Endodermal cell (in vitro differentiated cells): ENCODE measurements around the gene ABCG4. TPM values are rescaled to one million over a fixed set of nuclear protein-coding genes. Genes with fewer than 3 reads are reported as not detected.

Experiments
- DNase-seq: peaks from one replicate; pipeline ENCODE4 v3.0.0-alpha.2; 2017
- H3K27ac ChIP-seq: 2 replicates; pipeline ENCODE4 v1.5.1; 2013; ENCODE audit warnings: mild to moderate bottlenecking, low read depth, low read length, moderate library complexity
- H3K27me3 ChIP-seq: 2 replicates; pipeline ENCODE4 v1.6.1; 2013; ENCODE audit warnings: mild to moderate bottlenecking, low read length, moderate library complexity; ENCODE audit not compliant: insufficient read depth, control insufficient read depth, poor library complexity, severe bottlenecking
- H3K36me3 ChIP-seq: 2 replicates; pipeline ENCODE4 v1.7.0; 2013; ENCODE audit warnings: mild to moderate bottlenecking, low read length, moderate library complexity; ENCODE audit not compliant: control insufficient read depth, insufficient read depth
- H3K4me1 ChIP-seq: one replicate; pipeline ENCODE4 v1.7.0; 2013; ENCODE audit warnings: low read length; ENCODE audit not compliant: control insufficient read depth, insufficient read depth
- H3K4me3 ChIP-seq: 2 replicates; pipeline ENCODE4 v1.5.1; 2013; ENCODE audit warnings: mild to moderate bottlenecking, low read length, moderate library complexity
- H3K9ac ChIP-seq: 2 replicates; pipeline ENCODE4 v1.6.1; 2013; ENCODE audit warnings: mild to moderate bottlenecking, low read length, moderate library complexity; ENCODE audit not compliant: poor library complexity, severe bottlenecking; ENCODE audit errors: extremely low read depth
- H3K9me3 ChIP-seq: 2 replicates; pipeline ENCODE4 v1.6.1; 2013; ENCODE audit warnings: mild to moderate bottlenecking, low read length, moderate library complexity; ENCODE audit not compliant: control insufficient read depth
- H3K27ac Mint-ChIP-seq: 2 replicates; pipeline ENCODE4 v1.8.0; 2020; ENCODE audit warnings: mixed read lengths
- H3K27me3 Mint-ChIP-seq: 2 replicates; pipeline ENCODE4 v1.8.0; 2021; ENCODE audit warnings: mild to moderate bottlenecking, mixed read lengths; ENCODE audit not compliant: insufficient read depth
- H3K36me3 Mint-ChIP-seq: 2 replicates; pipeline ENCODE4 v1.8.0; 2020; ENCODE audit warnings: low read depth, mixed read lengths
- H3K4me1 Mint-ChIP-seq: 2 replicates; pipeline ENCODE4 v1.8.0; 2020; ENCODE audit warnings: mixed read lengths
- H3K4me3 Mint-ChIP-seq: 2 replicates; pipeline ENCODE4 v1.8.0; 2020; ENCODE audit warnings: mild to moderate bottlenecking, moderate library complexity, mixed read lengths
- H3K9me3 Mint-ChIP-seq: 2 replicates; pipeline ENCODE4 v1.8.0; 2020; ENCODE audit warnings: mild to moderate bottlenecking, mixed read lengths
- CTCF ChIP-seq: fragments of 200-600 bp; sonication (generic); conservative IDR thresholded peaks from 2 replicates; pipeline ENCODE4 v1.5.0; 2021; ENCODE audit warnings: antibody characterized with exemption, mild to moderate bottlenecking
- whole genome bisulfite sequencing, 2 experiments: methylation state at CpG; one replicate each; pipeline versions ENCODE4 v1.1.5 to v1.1.7; 2013; ENCODE audit warnings: missing lambda C conversion rate in 2 of 2, mixed read lengths in 1 of 2; ENCODE audit not compliant: insufficient coverage in 1 of 2, insufficient read length in 1 of 2; 5-methylcytosine and 5-hydroxymethylcytosine counted together
- total RNA-seq, 2 donors: library from RNA; stranded (reverse); fragmentation: NEBNext Ultra II Directional in 1 of 2; extraction: Animal tissue kit (Norgen Biotek cat#: 25700) in 1 of 2; gene quantifications; 2 replicates in 1 of 2; 3 replicates in 1 of 2; pipeline ENCODE4 v1.2.1, GENCODE V29; 2021

ABCG4 gene
- total RNA-seq, 2 donors from 2014 or later: 1.5 to 1.8 TPM

GRCh38 chr11:119103793-119104192, 45.1 kb upstream of the ABCG4 start:
- Histone ChIP-seq H3K36me3 (peaks cover 1% of the 10 kb centered on the region), H3K27me3 (peaks cover 12% of the 10 kb centered on the region), H3K27ac (no peak overlapping the region), H3K4me3 (no peak overlapping the region), H3K9ac (no peak overlapping the region), H3K9me3 (no peaks in the 10 kb centered on the region), H3K4me1 (peaks cover 9% of the 10 kb centered on the region)
- H3K27ac Mint-ChIP-seq: peak overlapping the region; percentile 86
- WGBS, 2 experiments: 86 to 100% methylated on average over 1 to 4 of the region's 4 CpGs
- no peak for DNase-seq
- no peak overlapping the region for H3K4me3 Mint-ChIP-seq
- no peaks in the 10 kb centered on the region for H3K9me3 Mint-ChIP-seq
- peaks cover 15% of the 10 kb centered on the region for H3K27me3 Mint-ChIP-seq
- H3K36me3 Mint-ChIP-seq: peaks cover 7% of the 10 kb centered on the region
- no peak for TF ChIP-seq CTCF
- peaks cover 34% of the 10 kb centered on the region for H3K4me1 Mint-ChIP-seq

- H3K36me3 ChIP-seq: no peaks in the 10 kb centered on the region
- H3K27ac ChIP-seq: no peak within 1 kb of the TSS
Observed at GRCh38 chr11:119106564-119107537, 42.0 kb upstream of the ABCG4 start, which contains the start of gene C2CD2L. Gene C2CD2L, plus strand, starts transcription at chr11:119107344. Its CDS starts 398 bp downstream, at chr11:119107742.

More at GRCh38 chr11:119106564-119107537, 42.0 kb upstream of the ABCG4 start, which contains the start of gene C2CD2L:
- Mint-ChIP-seq H3K4me1 (peaks cover 22% of the 10 kb centered on the region), H3K4me3 (peak within 1 kb of the TSS; percentile 62), H3K27me3 (peaks cover 21% of the 10 kb centered on the region), H3K9me3 (no peaks in the 10 kb centered on the region), H3K36me3 (no peaks in the 10 kb centered on the region), H3K27ac (peak within 1 kb of the TSS; percentile 58)
- Histone ChIP-seq H3K9ac (peak within 1 kb of the TSS; percentile 52), H3K4me3 (peak within 1 kb of the TSS; percentile 88), H3K9me3 (no peaks in the 10 kb centered on the region), H3K4me1 (peaks cover 4% of the 10 kb centered on the region), H3K27me3 (peaks cover 18% of the 10 kb centered on the region)
- DNase-seq: peak; percentile 94
- no peak for TF ChIP-seq CTCF
- 5 to 8% methylated on average over 10 to 47 of the region's 49 CpGs for WGBS, 2 experiments
